ENCODE data around the gene RFX7. TPM values are rescaled to one million over a fixed set of nuclear protein-coding genes. Genes with fewer than 3 reads are reported as not detected.

Gene RFX7
- total RNA-seq, 1 experiment from 2014 or later: 18.1 TPM

GRCh38 chr15:56249092-56249491 is 5.4 kb upstream of the RFX7 start:
- TF ChIP-seq SRF (IDR thresholded peaks at IDR 0.05; ENCODE audit: low read depth) (no peak), TCF7L2 (IDR thresholded peaks at IDR 0.05; ENCODE audit: borderline replicate concordance, extremely low read depth, insufficient read depth, insufficient read length) (no peak), REST (IDR thresholded peaks at IDR 0.05; ENCODE audit: low read depth) (no peak), EZH2phosphoT487 (IDR thresholded peaks at IDR 0.05; ENCODE audit: borderline replicate concordance) (no peak), EGR1 (IDR thresholded peaks at IDR 0.05; ENCODE audit: low read depth) (no peak), ZNF274 (IDR thresholded peaks at IDR 0.05; ENCODE audit: low read depth, low read length) (no peak), ZFX (IDR thresholded peaks at IDR 0.05) (no peak), EZH2 (IDR thresholded peaks at IDR 0.05) (no peak), RAD21 (IDR thresholded peaks at IDR 0.05; ENCODE audit: low read depth) (peak; percentile 81), JUND (IDR thresholded peaks at IDR 0.05) (no peak), POLR2A (IDR thresholded peaks at IDR 0.05; ENCODE audit: borderline replicate concordance, extremely low read depth, insufficient read depth, insufficient read length) (no peak), FOSL1 (IDR thresholded peaks at IDR 0.05; ENCODE audit: low read depth) (no peak), ZBTB33 (IDR thresholded peaks at IDR 0.05; ENCODE audit: extremely low read depth, insufficient replicate concordance, low read length) (no peak)
- TF ChIP-seq, protein P1, sequence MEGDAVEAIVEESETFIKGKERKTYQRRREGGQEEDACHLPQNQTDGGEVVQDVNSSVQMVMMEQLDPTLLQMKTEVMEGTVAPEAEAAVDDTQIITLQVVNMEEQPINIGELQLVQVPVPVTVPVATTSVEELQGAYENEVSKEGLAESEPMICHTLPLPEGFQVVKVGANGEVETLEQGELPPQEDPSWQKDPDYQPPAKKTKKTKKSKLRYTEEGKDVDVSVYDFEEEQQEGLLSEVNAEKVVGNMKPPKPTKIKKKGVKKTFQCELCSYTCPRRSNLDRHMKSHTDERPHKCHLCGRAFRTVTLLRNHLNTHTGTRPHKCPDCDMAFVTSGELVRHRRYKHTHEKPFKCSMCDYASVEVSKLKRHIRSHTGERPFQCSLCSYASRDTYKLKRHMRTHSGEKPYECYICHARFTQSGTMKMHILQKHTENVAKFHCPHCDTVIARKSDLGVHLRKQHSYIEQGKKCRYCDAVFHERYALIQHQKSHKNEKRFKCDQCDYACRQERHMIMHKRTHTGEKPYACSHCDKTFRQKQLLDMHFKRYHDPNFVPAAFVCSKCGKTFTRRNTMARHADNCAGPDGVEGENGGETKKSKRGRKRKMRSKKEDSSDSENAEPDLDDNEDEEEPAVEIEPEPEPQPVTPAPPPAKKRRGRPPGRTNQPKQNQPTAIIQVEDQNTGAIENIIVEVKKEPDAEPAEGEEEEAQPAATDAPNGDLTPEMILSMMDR (IDR thresholded peaks at IDR 0.05 in 2 of 3, conservative IDR thresholded peaks at IDR 0.05 in 1 of 3; ENCODE audit: borderline replicate concordance in 1 of 3, insufficient read depth in 1 of 3, low read depth in 2 of 3, low read length in 2 of 3): peak; percentile 53 to 62 (median 54); a peak in 5 of 6 replicates
- TF ChIP-seq, protein P2, sequence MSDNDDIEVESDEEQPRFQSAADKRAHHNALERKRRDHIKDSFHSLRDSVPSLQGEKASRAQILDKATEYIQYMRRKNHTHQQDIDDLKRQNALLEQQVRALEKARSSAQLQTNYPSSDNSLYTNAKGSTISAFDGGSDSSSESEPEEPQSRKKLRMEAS (IDR thresholded peaks at IDR 0.05): no peak
- no peak overlapping the region for H2AFZ ChIP-seq (ENCODE audit: low read depth, low read length, poor library complexity, severe bottlenecking)
- H3K27me3 ChIP-seq (ENCODE audit: insufficient read depth, low read length): no peaks in the 10 kb centered on the region
- H3K79me2 ChIP-seq (ENCODE audit: insufficient read depth, low read length): no peaks in the 10 kb centered on the region
- ATAC-seq (peak; percentile 30; the same call in 1 of the 2 replicates), DNase-seq (ENCODE audit: low read depth, low spot score) (peak; percentile 59)
- no peaks in the 10 kb centered on the region for H4K20me1 ChIP-seq (ENCODE audit: insufficient read depth)
- no peak overlapping the region for H3K9ac ChIP-seq (ENCODE audit: low read length)
- RAD21 ChIA-PET (ENCODE audit: low non-redundant PET in 1 of 2, low total read pairs in 2 of 2, uncharacterized antibody in 2 of 2, unreplicated experiment in 2 of 2): interaction anchor here in 1 of 2 experiments (0.6 to 0.8 kb wide), 2 partner anchors 135 to 181 kb away, joined by 5 to 8 read pairs; no protein-coding TSS in a partner anchor
- no peak overlapping the region for H3K4me3 ChIP-seq (replicated peaks in 1 of 2; ENCODE audit: low read depth in 1 of 2, low read length in 2 of 2)
- no peak overlapping the region for H3K27ac ChIP-seq (ENCODE audit: low read depth, low read length)
- H3K36me3 ChIP-seq (ENCODE audit: control insufficient read depth in 1 of 2, insufficient read depth in 2 of 2, low read length in 2 of 2): no peaks in the 10 kb centered on the region
- H3K9me3 ChIP-seq (ENCODE audit: control insufficient read depth in 1 of 2, insufficient read depth in 1 of 2, low read depth in 1 of 2, low read length in 2 of 2): no peaks in the 10 kb centered on the region
- peaks cover 7 to 22% of the 10 kb centered on the region in 2 experiments for H3K4me1 ChIP-seq (ENCODE audit: control insufficient read depth in 1 of 2, insufficient read depth in 2 of 2, low read length in 2 of 2)
- POLR2A ChIA-PET: interaction anchor here (0.6 kb wide), 1 partner anchor 9 kb away, joined by 3 read pairs; no protein-coding TSS in a partner anchor
- intact Hi-C loops (cut with micrococcal nuclease): loop anchor here (1.0 to 10.0 kb wide), 2 partner anchors 180 to 254 kb away; partner anchors contain the start of gene NEDD4
- CTCF ChIA-PET: interaction anchor here (0.6 to 5.4 kb wide), 12 partner anchors 10 to 242 kb away, joined by 3 to 54 read pairs (median 4); no protein-coding TSS in a partner anchor
- no peaks in the 10 kb centered on the region for H3K9me2 ChIP-seq (ENCODE audit: insufficient read depth)
- H3K4me2 ChIP-seq (ENCODE audit: low read length): no peak overlapping the region
- no TSS peak for BruUV-seq (replicated peaks)
